K562 (cell line): ENCODE measurements around the gene GPR37L1. TPM values are rescaled to one million over a fixed set of nuclear protein-coding genes. Genes with fewer than 3 reads are reported as not detected.

Experiments
- CREB3 ChIP-seq: fragments of 450-650 bp; conservative IDR thresholded peaks from 2 replicates; pipeline ENCODE4 v1.6.1; 2016; ENCODE audit warnings: missing genetic modification characterization, low read depth, mild to moderate bottlenecking, missing compliant biosample characterization, moderate library complexity
- E2F3 ChIP-seq: fragments of 250-450 bp; sonication (Bioruptor Pico); IDR thresholded peaks from 2 replicates; pipeline ENCODE4 v1.4.0; 2020; ENCODE audit warnings: mild to moderate bottlenecking
- ESRRB ChIP-seq: fragments of 250-450 bp; sonication (Bioruptor Pico); IDR thresholded peaks from 2 replicates; pipeline ENCODE4 v1.5.0; 2020; ENCODE audit warnings: mild to moderate bottlenecking, moderate library complexity, borderline replicate concordance
- FOXM1 ChIP-seq, 2 experiments: fragments of 450-650 bp in 1 of 2; sonication (generic) in 1 of 2; formaldehyde crosslinking in 1 of 2; IDR thresholded peaks; 2 replicates each; pipeline versions ENCODE4 v1.6.1 to v1.9.0; 2017 to 2022; ENCODE audit warnings: low read depth in 2 of 2, mild to moderate bottlenecking in 2 of 2, missing genetic modification reagents in 1 of 2, moderate library complexity in 1 of 2
- GATAD2A ChIP-seq: fragments of 450-650 bp; IDR thresholded peaks from 2 replicates; pipeline ENCODE4 v1.6.1; 2017
- KLF1 ChIP-seq: fragments of 450-650 bp; IDR thresholded peaks from 2 replicates; pipeline ENCODE4 v1.6.1; 2016; ENCODE audit warnings: missing genetic modification characterization, missing compliant biosample characterization
- LARP7 ChIP-seq: fragments of 450-650 bp; IDR thresholded peaks from 2 replicates; pipeline ENCODE4 v1.6.1; 2016
- REST ChIP-seq, 2 experiments: fragments of 450-650 bp; formaldehyde crosslinking in 1 of 2; IDR thresholded peaks; 2 replicates each; pipeline versions ENCODE4 v1.4.0 to v1.6.1; 2014 to 2020; ENCODE audit warnings: mild to moderate bottlenecking in 2 of 2, borderline replicate concordance in 1 of 2, low read depth in 1 of 2
- SMAD4 ChIP-seq: fragments of 250-450 bp; sonication (Bioruptor Pico); conservative IDR thresholded peaks from 2 replicates; pipeline ENCODE4 v1.8.0; 2021; ENCODE audit warnings: inconsistent platforms, mild to moderate bottlenecking, moderate library complexity
- SMARCC2 ChIP-seq: fragments of 450-650 bp; IDR thresholded peaks from 2 replicates; pipeline ENCODE4 v1.6.1; 2017; ENCODE audit warnings: antibody characterized with exemption, moderate library complexity, mild to moderate bottlenecking, low read depth
- STAG1 ChIP-seq: sonication (generic); formaldehyde crosslinking; IDR thresholded peaks from 2 replicates; pipeline ENCODE4 v1.5.0; 2020; ENCODE audit warnings: missing genetic modification reagents, borderline replicate concordance
- THRAP3 ChIP-seq: fragments of 450-650 bp; IDR thresholded peaks from 2 replicates; pipeline ENCODE4 v1.6.1; 2016; ENCODE audit warnings: mild to moderate bottlenecking, inconsistent platforms, borderline replicate concordance
- ZFX ChIP-seq: sonication (generic); formaldehyde crosslinking; IDR thresholded peaks from 2 replicates; pipeline ENCODE4 v1.8.0; 2022; ENCODE audit warnings: mild to moderate bottlenecking, missing genetic modification reagents, moderate library complexity
- ZNF24 ChIP-seq: fragments of 450-650 bp; IDR thresholded peaks from 2 replicates; pipeline ENCODE4 v1.6.1; 2016
- ZNF263 ChIP-seq: sonication (generic); formaldehyde crosslinking; IDR thresholded peaks from 2 replicates; pipeline ENCODE4 v1.8.0; 2022; ENCODE audit warnings: mild to moderate bottlenecking, missing genetic modification reagents, borderline replicate concordance
- ZNF511 ChIP-seq: sonication (generic); formaldehyde crosslinking; IDR thresholded peaks from 2 replicates; pipeline ENCODE4 v1.8.0; 2022; ENCODE audit warnings: mild to moderate bottlenecking, missing genetic modification reagents
- ZNF584 ChIP-seq: fragments of 200-800 bp; sonication (Bioruptor generic); IDR thresholded peaks from 2 replicates; pipeline ENCODE4 v1.6.1; 2016; ENCODE audit warnings: low read depth, mild to moderate bottlenecking, missing genetic modification characterization, missing compliant biosample characterization
- ZNF707 ChIP-seq: fragments of 250-450 bp; sonication (Bioruptor Pico); conservative IDR thresholded peaks from 2 replicates; pipeline ENCODE4 v1.8.0; 2022; ENCODE audit warnings: inconsistent platforms, mild to moderate bottlenecking, moderate library complexity
- ZNF764 ChIP-seq: fragments of 250-450 bp; sonication (Bioruptor Pico); IDR thresholded peaks from 2 replicates; pipeline ENCODE4 v1.4.0; 2020; ENCODE audit warnings: low read depth, mild to moderate bottlenecking, moderate library complexity
- polyA plus RNA-seq, 8 experiments: library from polyadenylated mRNA; depleted of rRNA in 4 of 8; stranded (reverse) in 5 of 8; unstranded in 3 of 8; fragments of >200 nt; fragmentation: Nextera tagmentation in 2 of 8; fragmentation: Illumina TruSeq in 1 of 8; extraction: Ambion mirVana in 2 of 8; extraction: Trizol in 1 of 8; gene quantifications; 2 replicates each; pipeline versions ENCODE4 v1.2.1 to v1.2.3, GENCODE V29; 2011 to 2014; ENCODE audit warnings: inconsistent platforms in 1 of 8, missing spikeins in 1 of 8
- total RNA-seq, 7 experiments: library from RNA; depleted of rRNA in 6 of 7; stranded (reverse); fragments of >200 nt in 6 of 7; fragmentation: Illumina TruSeq in 2 of 7; extraction: Trizol in 2 of 7; gene quantifications; 2 replicates each; pipeline versions ENCODE4 v1.2.1 to v1.2.3, GENCODE V29; 2011 to 2021; ENCODE audit warnings: low replicate concordance in 1 of 7

The GPR37L1 gene
- total and polyA plus RNA-seq, 9 of the 15 experiments (the other 6 are each of a cell fraction or from before 2014, with no cell fraction given) = not detected

- TF ChIP-seq REST (IDR thresholded peaks at IDR 0.05; ENCODE audit: borderline replicate concordance) = no peak
- TF ChIP-seq REST (CRISPR knock-in tag; IDR thresholded peaks at IDR 0.05; ENCODE audit: low read depth) = 0 out of 2 replicates have a peak, but pooled peaks have one; percentile 54
- peak; percentile 64; the same call in 1 of the 2 replicates for TF ChIP-seq ZNF263 (CRISPR knock-in tag)
- TF ChIP-seq STAG1 = no peak
- TF ChIP-seq SMAD4 (CRISPR knock-in tag) = peak; percentile 65
- TF ChIP-seq THRAP3 = no peak
- peak; percentile 30; the same call in 1 of the 2 replicates for TF ChIP-seq ZNF764 (CRISPR knock-in tag)
- 0 out of 2 replicates have a peak, but pooled peaks have one; percentile 37 for TF ChIP-seq KLF1 (tag)
- no peak for TF ChIP-seq ZNF511
- TF ChIP-seq ZNF707 = no peak
- no peak for TF ChIP-seq FOXM1 (IDR thresholded peaks at IDR 0.05; ENCODE audit: low read depth)
- no peak for TF ChIP-seq FOXM1 (CRISPR knock-in tag; IDR thresholded peaks at IDR 0.05; ENCODE audit: low read depth)
- TF ChIP-seq ZNF584 (CRISPR knock-in tag) = no peak
- no peak; the same call in 1 of the 2 replicates for TF ChIP-seq SMARCC2
- 0 out of 2 replicates have a peak, but pooled peaks have one; percentile 44 for TF ChIP-seq ZNF24
- peak; percentile 58; the same call in 1 of the 2 replicates for TF ChIP-seq ZFX
- TF ChIP-seq LARP7 = no peak
- TF ChIP-seq ESRRB (CRISPR knock-in tag) = no peak
- no peak; the same call in 1 of the 2 replicates for TF ChIP-seq E2F3 (CRISPR knock-in tag)
- no peak for TF ChIP-seq CREB3
- peak; percentile 86 for TF ChIP-seq GATAD2A
Measured at GRCh38 chr1:202144402-202145067, 21.8 kb downstream of the GPR37L1 start, which contains the start of gene ARL8A (continued).
